Activated effector memory CD4-positive, alpha-beta T cell treated with Interleukin-2 at 50 U/mL for 16 hours (primary cell): ENCODE data around the gene DEPP1.

Source experiments
- DNase-seq: peaks from one replicate; pipeline ENCODE4 v3.0.0-alpha.2; 2020

Gene DEPP1

DNA sequence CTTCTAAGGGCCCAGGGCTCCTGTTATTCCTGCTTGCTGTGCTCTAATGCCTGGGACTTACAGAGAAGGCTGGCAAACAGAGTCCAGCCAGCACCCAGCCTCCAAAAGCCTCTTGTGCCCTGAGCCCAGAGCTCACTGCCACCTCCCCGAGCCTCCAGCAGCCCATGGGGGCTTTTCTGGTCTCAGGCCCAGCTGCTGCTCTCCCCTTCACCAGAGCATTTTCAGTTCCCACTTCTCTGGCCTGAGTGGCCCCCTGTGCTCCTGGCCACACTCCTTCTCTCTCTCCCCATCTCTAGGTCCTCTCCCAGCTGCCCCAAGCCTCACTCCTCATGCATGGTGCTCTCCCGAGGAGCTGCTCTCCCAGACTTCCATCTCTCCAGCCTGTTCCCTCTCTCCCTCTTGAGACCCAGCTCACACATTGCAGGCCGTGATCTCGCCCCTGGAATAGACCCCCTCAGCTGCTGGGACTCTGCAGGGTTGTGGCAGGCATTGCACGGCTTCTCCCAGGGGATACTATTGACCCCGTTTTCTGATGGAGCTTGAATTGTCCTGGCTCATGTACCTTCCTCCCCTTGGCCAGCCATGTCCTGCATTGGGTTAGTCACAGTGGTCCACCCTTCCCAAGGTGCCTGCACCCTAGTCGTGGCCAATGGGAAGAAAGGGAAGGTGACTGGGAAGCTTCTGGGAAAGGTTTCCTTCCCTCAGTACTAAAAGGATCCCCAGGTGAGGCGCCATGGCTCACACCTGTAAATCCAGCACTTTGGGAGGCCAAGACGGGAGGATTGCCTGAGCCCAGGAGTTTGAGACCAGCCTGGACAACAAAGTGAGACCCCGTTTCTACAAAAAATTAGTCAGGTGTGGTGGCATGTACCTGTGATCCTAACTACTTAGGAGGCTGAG, 28.0 kb downstream of the DEPP1 start:
- no peak for DNase-seq

DNA sequence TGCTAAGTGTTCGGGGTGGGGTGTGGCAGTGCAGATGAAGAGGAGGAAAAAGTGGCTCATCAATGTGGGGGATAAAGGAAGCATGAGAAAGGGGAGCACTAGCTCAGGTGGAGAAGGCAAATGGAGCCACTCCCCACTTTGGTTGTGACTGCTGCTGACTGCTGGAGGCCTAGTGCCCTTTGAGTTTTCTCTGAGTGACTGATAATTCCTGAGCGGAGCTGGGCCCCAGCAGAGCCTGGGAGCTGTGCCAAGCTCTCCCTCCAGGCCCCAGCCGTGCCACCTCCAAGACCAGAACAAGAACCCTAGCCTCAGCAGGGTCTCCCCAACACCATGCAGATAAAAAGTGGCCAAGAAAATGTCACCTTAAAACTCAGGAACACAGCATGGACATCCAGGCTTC, 28.7 kb downstream of the DEPP1 start:
- DNase-seq = no peak

DNA sequence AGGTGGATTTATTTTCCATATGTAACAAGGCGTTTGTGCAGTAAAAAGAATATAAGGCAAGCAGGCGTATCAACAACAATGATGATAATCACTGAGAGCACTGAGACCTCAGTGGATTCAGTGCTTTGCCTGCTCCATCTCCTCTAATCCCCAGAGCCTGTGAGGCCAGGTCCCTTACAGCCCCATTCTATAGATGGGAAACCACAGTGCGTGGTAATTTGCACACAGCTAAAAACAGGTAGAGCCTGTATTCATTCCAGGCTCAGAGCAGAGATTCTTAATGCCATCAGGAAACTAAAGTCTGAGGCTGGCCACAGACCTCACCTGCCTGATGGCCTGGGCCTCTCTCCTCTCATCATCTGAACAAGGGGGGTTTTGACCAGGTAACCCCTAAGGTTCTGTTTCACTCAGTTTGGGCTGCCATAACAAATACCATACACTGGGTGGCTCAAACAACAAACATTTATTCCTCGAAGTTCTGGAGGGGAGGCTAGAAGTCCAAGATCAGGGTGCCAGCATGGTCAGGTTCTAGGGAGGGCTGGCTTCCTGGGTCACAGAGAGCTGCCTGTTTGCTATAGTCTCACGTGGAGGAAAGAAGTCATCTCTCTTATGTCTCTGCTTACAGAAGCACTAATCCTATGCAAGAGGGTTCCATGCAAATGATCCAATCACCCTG, 29.3 kb downstream of the DEPP1 start:
- DNase-seq = no peak

DNA sequence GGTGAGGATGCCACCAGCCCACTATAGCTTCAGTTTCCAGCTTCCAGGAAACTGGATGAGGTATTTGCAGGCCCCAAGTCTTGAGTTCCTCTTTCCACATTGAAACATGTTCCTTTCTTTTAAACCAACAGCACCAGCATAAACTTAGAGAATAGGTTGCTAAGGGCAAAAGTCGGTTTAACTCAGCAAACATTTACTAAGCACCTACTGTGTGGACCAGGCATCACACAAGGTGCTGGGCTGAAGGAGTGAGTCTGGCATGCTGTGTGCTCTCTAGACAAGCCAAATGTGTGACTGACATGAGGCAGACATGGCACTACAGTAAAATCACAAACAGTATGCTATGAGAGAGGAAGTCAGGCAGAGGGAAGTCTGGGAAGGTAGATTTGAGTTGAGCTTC, 30.0 kb downstream of the DEPP1 start:
- no peak for DNase-seq

DNA sequence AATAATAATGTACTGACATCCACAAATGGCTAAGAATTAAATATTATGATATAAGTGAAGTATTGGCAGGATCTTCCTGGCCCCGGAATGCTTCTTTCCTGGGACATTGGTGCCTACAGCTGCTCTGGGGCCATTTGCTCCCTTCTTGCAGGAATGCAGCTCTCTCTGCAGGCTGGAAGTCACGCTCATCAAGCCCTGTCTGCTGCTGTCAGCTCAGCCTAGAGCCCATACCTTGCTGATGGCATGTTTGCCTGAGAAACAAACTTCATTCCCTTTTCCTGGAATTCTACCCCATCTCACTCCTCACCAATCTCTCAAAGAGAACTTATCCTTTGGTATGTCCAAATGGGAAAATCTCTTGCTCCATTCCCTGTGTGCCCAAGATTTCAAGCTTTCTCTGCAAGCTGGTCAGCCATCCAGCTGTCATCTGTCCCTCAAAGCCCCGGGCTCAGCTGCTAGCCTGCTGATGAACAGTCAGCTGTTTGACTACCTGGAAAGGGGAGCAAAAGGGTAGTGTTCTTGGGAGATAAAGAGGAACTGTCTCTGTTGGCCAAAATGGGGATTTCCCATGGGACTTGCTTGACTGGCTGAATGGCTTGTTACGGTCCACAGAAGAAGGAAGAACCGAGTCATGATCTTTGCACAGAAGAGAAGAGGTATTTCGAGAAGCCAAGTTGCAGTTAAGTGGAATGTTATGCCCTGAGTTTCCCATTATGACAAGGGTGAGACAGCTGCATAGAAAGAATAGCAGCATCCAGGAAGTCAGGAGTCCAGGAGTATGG, 31.0 kb downstream of the DEPP1 start:
- no peak for DNase-seq

DNA sequence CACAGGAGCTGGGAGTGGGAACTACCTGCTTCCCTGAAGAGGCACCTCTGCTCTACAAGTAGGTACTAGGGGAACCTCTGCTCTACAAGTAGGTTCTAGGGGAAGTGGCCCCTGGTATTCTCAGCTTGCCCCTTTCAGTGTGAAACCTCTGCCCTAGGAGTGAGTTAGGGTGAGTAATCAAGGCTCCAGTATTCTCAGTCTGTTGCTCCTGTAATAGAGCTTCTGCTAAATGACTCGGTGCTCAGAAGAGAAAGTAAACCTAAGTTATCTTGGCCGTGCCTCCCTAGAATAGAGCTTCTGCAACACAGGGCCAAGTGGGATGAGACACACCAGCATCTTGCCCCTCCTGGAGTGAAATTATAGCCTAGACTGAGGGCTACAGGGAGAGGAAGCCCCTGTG, 32.4 kb downstream of the DEPP1 start:
- DNase-seq = no peak

DNA sequence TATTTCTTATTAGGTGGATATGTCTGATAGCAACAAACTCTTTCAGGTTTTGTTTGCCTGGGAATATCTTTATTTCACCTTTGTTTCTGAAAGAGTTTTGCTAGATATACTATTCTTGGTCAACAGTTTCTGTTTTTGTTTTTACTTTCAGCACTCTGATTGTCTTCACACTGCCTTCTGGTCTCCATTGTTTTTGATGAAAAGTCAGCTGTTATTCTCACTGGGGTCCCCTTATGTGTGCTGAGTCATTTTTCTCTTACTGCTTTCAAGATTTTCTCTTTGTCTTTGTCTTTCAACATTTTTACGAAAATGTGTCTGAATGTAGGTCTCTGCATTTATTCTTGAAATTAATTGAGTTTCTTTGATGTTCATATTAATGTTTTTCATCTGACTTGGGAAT, 34.3 kb downstream of the DEPP1 start:
- DNase-seq = no peak

DNA sequence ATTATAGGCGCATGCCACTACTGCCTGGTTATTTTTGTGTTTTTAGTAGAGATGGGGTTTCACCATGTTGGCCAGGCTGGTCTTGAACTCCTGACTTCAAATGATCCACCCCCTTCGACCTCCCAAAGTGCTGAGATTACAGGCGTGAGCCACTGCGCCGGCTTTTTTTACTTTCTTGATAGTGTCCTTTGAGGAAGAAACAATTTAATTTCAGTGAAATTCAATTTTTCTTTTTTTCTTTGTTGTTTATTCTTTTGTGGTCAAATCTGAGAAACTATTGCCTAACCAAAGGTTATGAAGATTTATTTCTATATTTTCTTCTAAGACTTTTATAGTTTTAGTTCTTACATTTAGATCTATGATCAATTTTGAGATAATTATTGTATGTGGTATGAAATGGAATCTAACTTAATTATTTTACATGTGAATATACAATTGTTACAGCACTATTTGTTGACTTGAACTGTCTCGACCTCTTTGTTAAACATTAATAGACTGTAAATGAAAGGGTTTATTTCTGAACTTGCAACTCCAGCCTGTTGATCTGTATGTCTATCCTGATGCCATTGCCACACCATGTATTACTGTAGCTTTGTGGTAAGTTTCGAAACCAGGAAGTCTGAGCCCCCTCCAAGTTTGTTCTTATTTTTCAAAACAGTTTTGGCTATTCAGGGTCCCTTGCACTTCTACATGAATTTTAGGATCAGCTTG, 38.8 kb downstream of the DEPP1 start:
- no peak for DNase-seq

DNA sequence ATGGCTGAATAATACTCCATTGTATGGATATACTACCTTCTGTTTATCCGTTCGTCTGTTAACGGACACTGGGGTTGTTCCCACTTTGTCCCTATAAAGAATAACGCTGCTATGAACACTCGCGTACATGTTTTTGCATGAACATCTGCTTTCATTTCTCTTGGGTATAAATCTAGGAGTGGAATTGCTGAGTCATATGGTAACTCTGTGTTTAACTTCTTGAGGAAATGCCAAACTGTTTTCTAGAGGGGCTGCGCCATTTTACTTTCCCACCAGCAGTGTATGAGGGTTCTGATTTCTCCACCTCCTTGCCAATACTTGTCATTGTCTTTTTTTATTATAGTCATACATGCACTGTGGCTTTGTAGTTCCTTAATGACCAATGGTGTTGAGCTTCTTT, 39.7 kb downstream of the DEPP1 start:
- DNase-seq = no peak

DNA sequence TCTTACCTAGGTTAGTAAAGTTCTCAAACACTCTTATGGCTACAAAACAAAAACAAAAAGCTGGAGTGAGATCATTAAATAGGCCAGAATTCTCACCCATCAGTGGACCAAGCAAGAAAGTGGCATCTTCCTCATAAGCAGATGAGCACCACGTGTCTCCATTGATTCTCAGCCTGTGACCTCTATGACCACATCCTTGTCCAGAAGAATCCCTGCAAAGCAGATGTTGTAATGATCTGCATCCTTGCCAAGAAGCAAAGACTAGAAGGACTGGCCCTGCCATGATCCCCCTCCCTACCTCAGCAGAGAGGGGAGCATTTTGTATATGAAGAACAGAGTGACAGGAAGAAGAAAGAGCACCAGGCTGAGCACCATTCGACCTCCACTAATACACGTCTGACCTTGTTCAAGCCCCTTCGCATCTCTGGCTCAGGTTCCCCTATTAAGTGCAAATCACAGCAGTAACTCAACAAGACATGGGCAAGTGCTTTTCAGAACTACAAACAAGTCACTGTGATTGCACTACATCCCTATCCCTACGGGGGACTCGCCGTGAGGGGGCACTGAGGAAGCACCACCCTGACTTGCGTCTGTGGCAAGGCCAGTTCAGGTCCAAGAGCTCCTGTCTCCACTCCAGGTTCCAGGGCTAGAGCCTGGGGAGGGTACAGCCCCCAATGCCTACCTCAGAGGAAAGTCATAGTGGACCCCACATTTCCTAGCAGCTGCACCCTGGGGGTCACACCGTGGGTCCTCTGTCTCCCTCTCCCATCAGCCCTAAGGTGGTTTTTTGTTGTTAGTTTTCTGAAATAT, 41.2 kb downstream of the DEPP1 start:
- no peak for DNase-seq

DNA sequence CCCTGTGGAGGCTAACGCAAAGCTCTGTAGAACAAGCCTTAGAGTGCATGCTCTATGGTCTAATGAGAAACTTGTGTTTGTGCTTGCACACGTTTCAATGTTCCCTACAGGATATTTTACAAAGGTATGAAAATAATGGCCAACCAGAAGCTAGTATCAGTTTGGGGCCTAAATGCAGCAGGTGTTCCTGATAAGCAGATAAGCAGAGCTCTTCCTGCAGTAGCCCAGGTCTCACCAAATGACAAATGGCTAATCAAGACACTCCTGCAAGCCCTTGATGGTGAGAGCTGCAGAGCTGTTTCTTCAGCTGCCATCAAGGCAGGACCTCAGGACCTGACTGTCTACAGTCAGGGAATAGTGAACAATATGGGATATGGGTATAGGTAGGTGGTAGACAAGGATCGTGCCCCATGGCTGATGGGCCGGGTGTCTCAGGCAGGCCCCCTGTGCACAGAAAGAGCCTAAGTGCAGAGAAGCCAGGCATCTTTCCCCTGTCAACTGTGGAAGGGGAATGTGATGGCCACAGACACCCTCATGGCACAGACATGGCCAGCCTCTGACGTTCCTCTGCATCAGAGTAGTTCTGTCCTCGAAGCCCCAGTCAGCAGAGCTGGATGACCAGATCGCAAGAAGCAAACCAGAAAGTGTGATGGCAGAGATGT, 42.2 kb downstream of the DEPP1 start:
- no peak for DNase-seq

DNA sequence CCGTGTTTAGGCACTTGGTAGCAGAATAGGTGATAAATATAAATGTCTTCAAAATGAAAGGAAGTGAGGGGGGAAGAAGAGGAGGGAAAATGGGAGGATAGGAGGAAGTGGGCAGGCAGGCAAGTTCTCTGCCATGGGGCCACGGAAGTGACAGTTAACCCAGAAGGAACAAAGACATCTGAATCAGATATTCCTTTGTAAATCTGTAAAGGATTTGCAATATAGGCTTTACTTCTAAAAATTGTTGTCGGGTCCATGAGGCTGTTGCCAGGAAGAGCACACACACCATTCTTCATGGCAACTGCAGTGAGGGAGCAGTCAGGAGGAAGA, 42.7 kb downstream of the DEPP1 start:
- DNase-seq = no peak

DNA sequence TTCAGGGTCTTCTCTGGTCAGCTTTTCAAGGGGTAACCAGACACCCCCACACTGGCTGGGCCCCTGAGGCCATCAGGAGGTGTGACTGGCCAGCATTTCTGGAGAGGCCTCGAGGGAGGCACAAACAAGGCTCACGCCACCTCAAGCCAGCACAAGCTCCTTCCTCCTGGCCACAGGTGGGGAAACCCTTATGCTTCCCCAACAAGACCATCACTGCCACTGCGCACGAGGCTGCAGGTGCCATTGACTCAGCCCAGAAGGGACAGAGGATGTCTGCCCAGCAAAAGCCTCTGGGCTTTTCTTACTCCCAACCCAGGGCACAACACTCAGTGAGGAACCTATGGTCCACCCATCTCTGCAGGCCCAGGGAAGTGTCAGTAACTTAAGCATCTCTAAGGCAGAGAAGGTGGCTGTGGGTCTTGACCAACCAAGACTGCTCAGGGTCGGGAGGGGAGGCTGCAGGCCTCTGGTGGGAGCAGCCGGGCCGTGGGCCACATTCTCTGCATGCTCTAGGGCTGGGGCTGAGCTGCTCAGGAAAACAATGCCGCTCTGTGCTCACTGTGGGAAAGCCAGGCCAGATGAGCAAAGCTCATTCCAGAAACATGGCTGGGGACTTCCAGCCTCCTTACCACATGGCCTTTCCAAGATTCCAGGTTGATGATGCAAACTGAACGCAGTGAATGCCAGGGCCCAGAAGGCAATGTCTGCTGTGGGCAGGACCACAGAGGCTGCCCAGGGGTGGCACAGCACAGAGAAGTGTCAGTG, 43.2 kb downstream of the DEPP1 start:
- DNase-seq = no peak

DNA sequence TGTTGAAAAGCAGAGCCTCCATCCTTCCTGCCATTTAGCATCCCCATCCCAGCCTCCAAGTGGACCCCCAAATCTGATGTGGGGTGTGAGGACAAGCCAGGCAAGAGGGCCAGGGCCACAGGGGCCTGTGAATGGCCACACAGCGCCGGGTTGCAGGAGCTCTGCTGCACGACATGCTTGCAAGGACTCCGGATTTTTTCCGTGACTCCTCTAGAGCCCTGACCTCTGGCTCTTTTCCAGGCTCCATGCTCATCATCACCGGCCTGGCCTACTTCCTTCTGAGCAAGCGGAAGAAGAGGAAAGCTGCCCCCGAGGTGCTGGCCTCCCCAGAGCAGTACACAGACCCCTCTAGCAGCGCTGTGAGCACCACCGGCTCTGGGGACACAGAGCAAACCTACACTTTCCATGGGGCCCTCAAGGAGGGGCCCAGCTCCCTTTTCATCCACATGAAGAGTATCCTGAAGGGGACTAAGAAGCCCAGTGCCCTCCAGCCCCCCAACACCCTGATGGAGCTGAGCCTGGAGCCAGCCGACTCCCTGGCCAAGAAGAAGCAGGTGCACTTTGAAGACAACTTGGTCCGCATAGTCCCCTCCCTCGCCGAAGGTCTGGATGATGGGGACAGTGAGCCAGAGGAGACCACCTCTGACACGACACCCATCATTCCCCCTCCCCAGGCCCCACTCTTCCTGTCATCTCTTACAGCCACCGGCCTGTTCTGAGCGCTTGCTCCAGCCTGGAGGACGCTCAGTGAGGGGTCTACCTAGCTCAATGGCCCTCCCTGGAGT, 44.0 kb downstream of the DEPP1 start:
- no peak for DNase-seq

DNA sequence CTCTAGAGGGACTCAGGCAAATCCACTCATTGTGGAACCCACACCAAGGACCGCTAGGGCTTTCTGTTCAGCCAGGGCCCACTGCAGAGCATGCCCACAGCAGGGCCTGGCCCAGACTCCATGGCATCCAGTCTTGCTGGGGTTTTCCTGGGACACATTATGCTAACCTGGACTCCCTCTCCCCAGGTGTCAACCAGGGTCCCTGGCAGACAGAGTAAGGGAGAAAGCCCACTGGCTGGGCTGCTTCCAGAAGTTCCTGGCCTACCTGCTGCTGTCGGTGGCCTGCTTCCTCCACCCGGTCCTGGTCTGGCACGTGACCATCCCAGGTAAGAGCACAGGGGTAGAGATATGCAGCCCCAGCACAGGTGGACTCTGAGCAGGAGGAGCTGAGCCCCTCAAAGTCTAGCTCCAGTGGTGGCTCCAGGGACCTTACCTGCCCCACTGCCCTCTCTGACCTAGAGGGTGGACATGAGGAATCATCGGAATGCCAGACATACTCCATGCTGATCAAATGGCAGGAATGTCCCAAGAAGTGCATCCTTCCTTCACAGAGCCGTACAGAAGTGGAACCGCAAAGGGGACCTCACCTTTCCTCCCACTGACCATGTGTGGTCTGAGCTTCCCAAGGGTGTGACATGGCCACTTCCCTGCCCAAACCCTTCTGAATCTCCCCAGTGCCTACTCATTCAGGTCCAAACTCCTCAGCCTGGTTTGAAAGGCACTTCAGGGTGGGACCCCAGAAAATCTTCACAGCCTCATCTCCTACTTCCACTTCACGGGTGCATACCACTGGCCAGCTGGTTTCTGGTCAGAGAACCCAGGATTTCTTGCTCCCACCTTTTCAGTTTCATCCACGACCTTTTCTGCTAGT, 44.9 kb downstream of the DEPP1 start:
- no peak for DNase-seq

DNA sequence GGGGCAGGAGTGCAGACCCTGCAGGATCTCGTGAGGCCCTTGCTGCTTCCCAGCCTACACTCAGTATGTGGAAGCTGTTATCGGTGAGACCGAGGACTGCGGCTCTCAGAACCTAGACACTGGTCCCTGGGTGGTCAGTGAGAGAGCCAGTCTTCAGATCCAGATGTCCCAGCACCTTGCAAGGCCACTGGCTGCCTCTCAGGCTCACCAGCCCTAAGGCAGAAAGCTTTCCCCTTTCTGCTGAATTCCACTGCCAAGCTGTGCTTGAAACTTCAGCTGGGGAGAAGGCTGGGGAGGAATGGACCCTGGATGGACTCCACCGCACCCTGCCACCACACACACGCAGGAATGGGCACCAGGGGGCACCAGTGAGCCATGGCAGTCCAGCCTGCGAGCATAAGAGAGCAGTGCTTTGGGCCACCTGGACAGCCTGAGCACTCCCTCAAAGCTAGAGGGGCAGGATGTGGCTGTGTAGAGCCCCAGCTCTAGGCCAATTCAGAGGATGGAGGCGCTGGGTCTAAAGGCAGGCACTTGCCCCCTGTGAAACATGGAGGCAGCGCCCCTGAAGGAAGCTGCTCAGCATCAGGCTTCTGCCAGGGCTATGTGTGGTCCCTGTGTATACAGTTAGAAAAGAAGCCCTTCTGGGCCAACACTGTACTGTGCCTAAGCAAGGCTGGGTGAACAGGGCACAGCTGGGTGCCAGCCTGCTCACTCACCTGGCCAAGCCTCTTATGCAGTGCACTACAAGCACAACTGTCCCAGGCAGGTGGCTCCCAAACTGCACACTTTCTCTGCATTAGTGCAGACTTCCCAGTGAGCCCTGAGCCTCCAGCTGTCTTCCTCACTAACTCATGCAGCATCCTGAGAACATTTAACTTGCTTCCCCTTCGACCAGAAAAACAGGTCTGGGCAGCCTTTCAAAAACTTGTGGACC, 45.8 kb downstream of the DEPP1 start:
- peak; percentile 61 for DNase-seq

DNA sequence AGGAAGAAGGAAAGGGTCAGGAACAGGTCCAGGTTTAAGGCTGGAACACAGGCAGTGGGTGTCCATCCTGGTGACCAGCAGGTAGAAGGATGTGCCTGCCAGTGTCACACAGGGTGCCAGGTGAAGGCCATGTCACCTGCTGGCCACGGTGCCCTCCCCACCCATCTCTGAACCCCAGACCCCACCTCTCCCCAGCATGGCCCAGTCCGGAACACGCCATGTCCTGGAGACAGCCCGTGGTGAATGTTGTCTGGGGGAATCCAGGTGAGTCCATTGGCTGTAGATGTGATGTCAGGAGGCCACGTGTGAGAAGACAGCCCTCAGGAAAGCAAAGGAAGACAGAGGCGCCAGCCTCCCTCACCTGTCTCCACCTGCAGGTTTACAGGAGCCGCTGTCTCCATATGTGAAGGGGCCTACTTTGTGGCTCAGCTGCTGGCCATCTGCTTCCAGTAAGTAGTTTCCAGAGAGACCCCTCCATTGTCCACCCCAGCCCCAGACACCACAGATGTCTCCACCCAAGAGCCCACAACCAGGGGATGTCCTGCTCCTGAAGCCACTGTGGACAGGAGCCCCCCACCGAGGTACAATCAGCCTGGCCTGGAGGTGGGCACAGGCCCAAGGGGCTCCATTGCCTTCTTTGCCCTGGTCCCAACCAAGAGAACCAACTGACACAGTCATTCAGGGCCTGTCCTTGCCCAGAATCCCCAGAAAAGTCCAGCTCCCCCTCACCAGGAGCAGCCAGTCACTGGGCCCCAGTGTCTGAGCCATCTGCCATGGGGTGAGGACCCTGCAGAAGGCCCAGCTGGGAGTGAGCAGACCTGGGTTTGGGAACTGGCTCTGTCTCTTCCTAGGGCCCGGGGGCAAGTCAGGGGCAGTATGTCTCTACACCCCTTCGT, 46.7 kb downstream of the DEPP1 start:
- no peak for DNase-seq
